Measurements from ENCODE around the gene TRAK1.

Gene TRAK1

GRCh38 chr3:42257007-42257406, 165.8 kb downstream of the TRAK1 start:
- DNase-seq: no peak

DNA sequence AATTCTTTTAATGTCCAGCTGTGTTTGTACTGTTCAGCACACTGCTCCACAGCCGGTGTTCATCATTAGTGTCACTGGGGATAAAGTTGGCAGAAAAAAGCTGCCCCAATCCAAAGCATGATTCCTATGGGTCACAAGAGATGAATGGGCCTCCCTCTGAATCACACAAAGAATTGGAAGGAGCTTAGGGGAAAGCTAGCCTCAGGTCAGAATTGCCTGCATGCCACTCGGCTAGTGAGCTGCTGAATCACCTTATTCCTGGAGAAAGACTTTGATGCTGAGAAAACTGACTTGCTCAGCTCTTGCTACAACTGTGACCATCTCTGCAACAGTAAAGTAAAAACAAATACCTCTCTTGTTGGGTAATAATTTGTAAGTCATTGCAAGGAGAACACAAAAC, 171.4 kb downstream of the TRAK1 start:
- no peak for DNase-seq

DNA sequence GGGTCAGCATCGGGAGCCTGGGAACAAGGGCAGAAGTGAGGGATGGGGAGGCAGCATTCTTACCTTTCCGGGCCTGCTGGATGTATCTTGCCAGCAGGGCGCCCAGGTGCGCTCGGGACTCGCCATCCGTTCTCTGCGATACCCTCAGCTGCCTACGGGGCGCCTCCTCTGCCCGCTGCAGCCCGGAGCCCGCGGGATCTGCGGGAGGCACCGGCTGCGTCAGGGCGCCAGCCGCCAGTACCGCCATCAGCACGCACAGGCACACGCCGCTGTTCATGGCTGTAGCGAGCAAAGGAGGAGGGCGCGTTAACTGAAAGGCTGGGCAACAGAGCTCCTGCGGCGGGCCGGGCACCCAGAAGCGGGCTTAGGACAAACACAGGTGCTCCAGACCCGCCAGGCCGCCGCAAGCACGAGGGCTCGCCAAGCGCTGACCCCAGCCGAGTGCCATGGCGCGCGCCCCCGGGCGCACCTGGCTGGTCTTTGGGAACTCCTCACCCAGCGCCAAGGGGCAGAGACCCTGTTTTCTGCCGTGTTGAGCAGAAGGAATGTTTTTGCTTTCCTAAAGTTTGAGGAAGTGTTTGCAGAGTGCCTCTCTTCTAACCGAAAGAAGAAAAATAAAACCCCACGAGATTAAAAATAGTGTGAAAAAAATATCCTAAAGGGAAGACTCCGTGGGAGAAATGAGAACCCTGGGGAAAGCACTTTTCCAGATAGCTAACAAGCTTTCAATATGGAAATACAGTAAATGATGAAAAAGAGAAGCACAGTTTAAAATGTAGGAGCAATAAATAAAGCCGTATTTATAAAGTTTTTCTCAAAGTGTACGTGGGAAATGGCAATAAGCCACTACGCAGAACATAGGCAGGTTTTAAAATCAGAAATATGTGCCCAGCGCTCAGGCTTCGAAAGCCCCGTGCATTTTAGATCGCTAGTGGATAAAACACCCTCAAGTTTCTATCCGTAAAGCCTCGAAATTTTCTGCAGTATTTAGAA, 172.5 kb downstream of the TRAK1 start:
- DNase-seq: peak in 1 of 2 experiments; percentile 59

DNA sequence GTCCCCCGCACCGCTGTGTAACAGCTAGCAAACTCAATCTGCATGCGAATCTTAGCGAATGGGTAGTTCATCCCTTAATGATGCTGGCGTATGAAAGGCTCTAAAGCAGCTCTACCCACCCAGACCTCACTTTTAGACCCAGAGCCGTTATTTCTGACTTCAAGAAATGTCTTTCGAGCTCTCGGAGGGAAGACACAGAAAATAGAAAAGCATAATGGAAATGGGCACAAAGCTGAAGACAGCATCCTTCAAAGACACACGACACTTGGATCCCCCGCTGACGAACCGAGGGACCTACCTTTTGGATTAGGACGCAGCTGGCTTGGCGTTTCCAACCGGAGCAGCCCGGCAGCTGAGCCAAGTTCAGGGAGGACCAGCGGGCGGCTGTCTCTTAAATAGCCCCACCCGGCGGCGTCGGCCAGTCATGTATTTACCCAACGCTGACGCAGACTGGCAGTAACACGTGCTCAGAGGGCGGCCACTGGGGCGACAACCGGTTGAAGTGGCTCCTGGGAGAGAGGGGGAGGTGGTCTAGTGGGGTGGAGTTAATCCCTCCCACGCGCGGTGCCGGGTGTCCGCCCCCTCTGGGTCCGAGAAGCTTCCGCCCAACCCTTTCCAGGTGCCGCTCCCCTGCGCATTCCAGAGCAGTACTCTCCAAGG, 173.4 kb downstream of the TRAK1 start:
- DNase-seq: peak in 1 of 2 experiments; percentile 53

DNA sequence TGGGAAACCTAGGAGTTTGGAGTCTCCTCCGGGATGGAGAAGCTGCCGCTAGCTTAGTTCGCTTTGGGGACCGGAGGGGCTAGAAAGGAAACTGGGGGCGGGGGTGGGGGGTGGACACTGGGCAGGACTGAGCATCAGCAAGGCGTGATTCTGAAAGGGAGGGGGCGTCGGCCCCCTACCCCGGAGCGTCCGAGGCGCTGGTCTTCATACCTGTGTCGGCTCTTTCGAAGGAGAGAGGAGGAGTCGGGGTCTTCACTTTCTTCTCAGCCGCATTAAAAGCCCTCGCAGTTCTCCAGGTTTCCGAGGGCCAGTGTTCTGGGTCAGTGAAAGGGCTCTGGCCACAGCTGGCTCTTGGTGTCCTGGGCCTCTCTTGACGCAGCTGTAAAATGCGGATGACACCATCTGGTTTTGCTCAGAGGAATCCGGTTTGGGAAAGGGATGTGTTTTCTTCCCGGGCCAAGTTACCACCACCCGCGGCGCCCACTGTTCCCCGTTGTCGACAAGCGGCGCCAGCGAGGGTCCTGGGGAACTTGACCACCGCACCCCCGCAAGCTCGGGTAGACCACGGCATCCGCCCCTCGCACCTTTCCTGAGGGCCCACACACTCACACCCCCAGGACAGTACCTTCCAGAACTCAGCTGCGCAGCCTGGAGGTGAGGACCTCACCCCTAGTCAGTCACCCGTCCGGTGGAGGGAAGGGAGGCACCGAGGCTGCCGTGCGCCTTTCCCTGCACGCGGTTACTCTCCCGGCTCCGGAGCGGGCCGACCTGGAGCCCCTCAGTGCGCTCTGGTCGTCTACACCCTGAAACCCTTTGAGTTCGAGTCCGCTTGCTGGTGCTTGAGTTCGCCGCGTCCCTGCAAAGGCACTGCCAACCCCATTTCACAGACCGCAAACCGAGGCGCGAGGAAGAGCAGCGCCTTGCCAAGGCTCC, 174.2 kb downstream of the TRAK1 start:
- no peak for DNase-seq

DNA sequence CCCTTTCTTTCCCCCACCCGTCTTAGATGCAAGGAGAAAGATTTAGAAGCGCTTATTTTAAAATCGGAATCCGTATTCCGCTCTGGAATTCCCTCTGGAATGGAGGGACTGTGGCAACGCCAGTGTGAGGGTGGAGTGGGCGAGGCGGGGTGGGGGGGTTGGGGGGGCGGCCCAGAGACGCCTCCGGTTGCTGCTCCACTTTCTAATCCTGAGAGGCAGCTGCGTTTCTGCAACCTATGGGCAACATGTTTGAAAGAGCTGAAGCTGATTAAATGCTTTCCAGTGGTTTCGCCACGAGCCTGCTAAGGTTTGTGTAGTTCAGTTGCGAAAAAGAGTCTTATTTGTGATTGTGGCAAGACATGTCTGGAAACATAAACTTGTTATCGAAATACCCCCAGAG, 174.9 kb downstream of the TRAK1 start, which contains the start of gene CCK:
Gene CCK, minus strand, starts transcription at position 101 of the 400 bp plus-strand sequence. CDS start 2,555 bp downstream, outside the sequence.
- no peak for DNase-seq

DNA sequence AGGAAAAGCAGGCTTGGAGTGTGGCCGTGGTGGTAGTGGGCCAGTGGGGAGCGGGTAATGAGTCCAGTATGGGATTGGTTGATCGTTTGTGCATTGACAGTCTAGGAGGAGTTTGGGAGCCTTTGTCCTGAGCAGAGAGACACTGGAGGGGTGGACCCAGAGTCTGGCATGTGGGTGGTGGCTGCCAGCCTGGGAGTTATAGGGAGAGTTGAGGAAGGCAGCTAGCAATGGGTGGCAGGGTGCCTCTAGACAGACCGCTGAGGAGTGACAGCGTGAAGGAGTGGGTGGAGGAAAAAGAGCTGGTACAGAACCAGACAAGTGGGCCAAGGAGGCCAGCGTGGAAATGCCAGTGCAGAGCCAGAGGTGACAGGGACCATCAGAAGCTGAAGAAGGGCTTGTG, 176.7 kb downstream of the TRAK1 start:
- DNase-seq: no peak

- no peak for DNase-seq
Observed at GRCh38 chr3:42269647-42270046, 178.5 kb downstream of the TRAK1 start.

DNA sequence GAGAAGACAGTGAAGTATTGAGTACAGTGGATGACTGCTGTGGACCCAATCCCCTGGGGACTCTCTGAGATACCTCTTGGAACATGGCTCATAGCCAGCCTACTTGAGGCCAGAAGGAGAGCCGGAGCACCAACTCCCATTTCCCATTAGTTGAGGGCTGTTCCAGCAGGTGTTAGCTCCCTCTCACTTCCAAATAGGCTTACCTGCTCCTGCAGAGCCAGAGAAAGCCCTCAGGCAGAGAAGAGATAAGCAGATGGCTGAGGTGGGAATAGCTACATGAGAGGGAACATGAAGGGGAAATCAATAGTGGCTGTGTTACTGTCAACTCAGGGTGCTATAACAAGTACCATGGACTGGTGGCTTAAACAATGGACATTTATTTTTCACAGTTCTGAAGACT, 179.4 kb downstream of the TRAK1 start:
- DNase-seq: peak in 1 of 2 experiments; percentile 6

- DNase-seq: no peak
Observed at GRCh38 chr3:42271786-42272185, 180.6 kb downstream of the TRAK1 start.

GRCh38 chr3:42273361-42273760, 182.2 kb downstream of the TRAK1 start:
- no peak for DNase-seq

GRCh38 chr3:42274266-42274665, 183.1 kb downstream of the TRAK1 start:
- DNase-seq: no peak

DNA sequence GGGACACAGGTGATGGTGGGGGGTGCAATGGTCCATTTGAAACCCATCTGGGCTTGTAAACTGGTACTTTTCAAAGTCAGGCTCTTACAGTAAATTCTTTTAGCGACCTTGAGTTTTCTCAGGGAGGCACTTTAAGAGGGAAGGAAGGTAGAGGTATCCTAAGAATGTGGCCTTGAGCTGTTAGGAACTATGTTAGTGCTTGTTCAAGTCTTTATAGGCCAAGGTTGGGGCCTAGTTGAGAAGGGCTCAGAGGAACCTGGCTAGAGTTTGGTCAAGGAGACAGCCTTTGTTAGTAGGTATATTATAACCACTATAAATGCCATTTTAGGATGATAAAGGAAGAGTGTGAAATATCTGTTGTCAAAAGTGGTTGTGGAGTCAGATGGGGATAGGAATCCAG, 184.1 kb downstream of the TRAK1 start:
- DNase-seq: no peak
